HepG2 (cell line): ENCODE results near the gene GADD45GIP1. TPM values are rescaled to one million over a fixed set of nuclear protein-coding genes. Genes with fewer than 3 reads are reported as not detected.

Experiments
- EEA1 ChIP-seq: sonication (generic); formaldehyde crosslinking; IDR thresholded peaks from 2 replicates; pipeline ENCODE4 v1.5.1; 2020; ENCODE audit warnings: mild to moderate bottlenecking, missing genetic modification reagents, borderline replicate concordance
- EED ChIP-seq: sonication (generic); formaldehyde crosslinking; IDR thresholded peaks from 2 replicates; pipeline ENCODE4 v1.5.0; 2020; ENCODE audit warnings: mild to moderate bottlenecking, missing genetic modification reagents
- EP300 ChIP-seq, 3 experiments: sonication (generic) in 1 of 3; formaldehyde crosslinking in 1 of 3; IDR thresholded peaks; 2 replicates each; pipeline versions ENCODE4 v1.5.1 to v1.6.1; 2011 to 2020; ENCODE audit warnings: low read depth in 2 of 3, low read length in 2 of 3, borderline replicate concordance in 1 of 3, improper control_type of control experiment in 1 of 3, mild to moderate bottlenecking in 1 of 3, missing genetic modification reagents in 1 of 3, moderate library complexity in 1 of 3
- FOXP1 ChIP-seq, 2 experiments: fragments of 450-650 bp in 1 of 2; IDR thresholded peaks; 2 replicates each; pipeline ENCODE4 v1.6.1; 2017 to 2018; ENCODE audit warnings: antibody characterized with exemption in 1 of 2
- ISX ChIP-seq: sonication (generic); formaldehyde crosslinking; conservative IDR thresholded peaks from 2 replicates; pipeline ENCODE4 v1.5.0; 2020; ENCODE audit warnings: missing genetic modification reagents
- MEF2D ChIP-seq: sonication (generic); formaldehyde crosslinking; IDR thresholded peaks from 2 replicates; pipeline ENCODE4 v1.5.1; 2020; ENCODE audit warnings: mild to moderate bottlenecking, missing genetic modification reagents
- MEIS2 ChIP-seq: sonication (generic); formaldehyde crosslinking; IDR thresholded peaks from 2 replicates; pipeline ENCODE4 v1.9.0; 2021; ENCODE audit warnings: mild to moderate bottlenecking, missing genetic modification reagents
- MXD4 ChIP-seq: IDR thresholded peaks from 2 replicates; pipeline ENCODE4 v1.6.1; 2016; ENCODE audit warnings: mild to moderate bottlenecking, missing biosample characterization, missing genetic modification reagents
- NFKB2 ChIP-seq: sonication (generic); formaldehyde crosslinking; IDR thresholded peaks from 2 replicates; pipeline ENCODE4 v1.4.0; 2020; ENCODE audit warnings: missing genetic modification reagents, borderline replicate concordance
- SIN3A ChIP-seq: IDR thresholded peaks from 2 replicates; pipeline ENCODE4 v1.6.1; 2011; ENCODE audit warnings: low read depth, mild to moderate bottlenecking, control low read depth, low read length, borderline replicate concordance
- SNAI1 ChIP-seq: sonication (generic); formaldehyde crosslinking; IDR thresholded peaks from 2 replicates; pipeline ENCODE4 v1.5.0; 2020; ENCODE audit warnings: mild to moderate bottlenecking, missing genetic modification reagents, borderline replicate concordance
- TARDBP ChIP-seq: sonication (generic); formaldehyde crosslinking; IDR thresholded peaks from 2 replicates; pipeline ENCODE4 v1.8.0; 2022; ENCODE audit warnings: mild to moderate bottlenecking, missing genetic modification reagents
- TRIM24 ChIP-seq: sonication (generic); formaldehyde crosslinking; IDR thresholded peaks from 2 replicates; pipeline ENCODE4 v1.8.0; 2022; ENCODE audit warnings: mild to moderate bottlenecking, missing genetic modification reagents
- YEATS2 ChIP-seq: sonication (generic); formaldehyde crosslinking; IDR thresholded peaks from 2 replicates; pipeline ENCODE4 v1.4.0; 2020; ENCODE audit warnings: missing genetic modification reagents, borderline replicate concordance
- ZNF720 ChIP-seq: sonication (generic); formaldehyde crosslinking; IDR thresholded peaks from 2 replicates; pipeline ENCODE4 v1.4.0; 2020; ENCODE audit warnings: missing genetic modification reagents
- polyA plus RNA-seq, 8 experiments: library from polyadenylated mRNA; depleted of rRNA in 3 of 8; stranded (reverse) in 7 of 8; unstranded in 1 of 8; fragments of >200 nt; fragmentation: Illumina TruSeq in 4 of 8; extraction: Trizol in 4 of 8; gene quantifications; 2 replicates each; pipeline versions ENCODE4 v1.2.1 to v1.2.3, GENCODE V29; 2011 to 2016; ENCODE audit warnings: low read depth in 4 of 8, missing spikeins in 1 of 8, mixed read lengths in 1 of 8; ENCODE audit not compliant: insufficient read depth in 1 of 8
- total RNA-seq, 5 experiments: library from RNA; depleted of rRNA; stranded (reverse); fragments of >200 nt; fragmentation: Illumina TruSeq; extraction: Trizol; gene quantifications; 2 replicates each; pipeline ENCODE4 v1.2.3, GENCODE V29; 2016; ENCODE audit warnings: low read depth in 1 of 5
- TF ChIP-seq, protein P1 (sequence below): sonication (generic); formaldehyde crosslinking; IDR thresholded peaks from 2 replicates; pipeline ENCODE4 v1.4.0; 2020; ENCODE audit warnings: missing genetic modification reagents
- TF ChIP-seq, protein P2 (sequence below): IDR thresholded peaks from 2 replicates; pipeline ENCODE4 v1.6.1; 2016; ENCODE audit warnings: low read depth, borderline replicate concordance
- TF ChIP-seq, protein P3 (sequence below): sonication (generic); formaldehyde crosslinking; IDR thresholded peaks from 2 replicates; pipeline ENCODE4 v1.8.0; 2022; ENCODE audit warnings: mild to moderate bottlenecking, missing genetic modification reagents
- TF ChIP-seq, protein P4 (sequence below): sonication (generic); formaldehyde crosslinking; IDR thresholded peaks from 2 replicates; pipeline ENCODE4 v1.4.0; 2020; ENCODE audit warnings: missing genetic modification reagents
- TF ChIP-seq, protein P5 (sequence below): sonication (generic); formaldehyde crosslinking; IDR thresholded peaks from 2 replicates; pipeline ENCODE4 v1.9.0; 2021; ENCODE audit warnings: missing genetic modification reagents, mild to moderate bottlenecking, borderline replicate concordance

GADD45GIP1 gene
- total and polyA plus RNA-seq, 2 of the 13 experiments (the other 11 are each of a cell fraction or from before 2014, with no cell fraction given), result 24.6 to 30.7 TPM

DNA sequence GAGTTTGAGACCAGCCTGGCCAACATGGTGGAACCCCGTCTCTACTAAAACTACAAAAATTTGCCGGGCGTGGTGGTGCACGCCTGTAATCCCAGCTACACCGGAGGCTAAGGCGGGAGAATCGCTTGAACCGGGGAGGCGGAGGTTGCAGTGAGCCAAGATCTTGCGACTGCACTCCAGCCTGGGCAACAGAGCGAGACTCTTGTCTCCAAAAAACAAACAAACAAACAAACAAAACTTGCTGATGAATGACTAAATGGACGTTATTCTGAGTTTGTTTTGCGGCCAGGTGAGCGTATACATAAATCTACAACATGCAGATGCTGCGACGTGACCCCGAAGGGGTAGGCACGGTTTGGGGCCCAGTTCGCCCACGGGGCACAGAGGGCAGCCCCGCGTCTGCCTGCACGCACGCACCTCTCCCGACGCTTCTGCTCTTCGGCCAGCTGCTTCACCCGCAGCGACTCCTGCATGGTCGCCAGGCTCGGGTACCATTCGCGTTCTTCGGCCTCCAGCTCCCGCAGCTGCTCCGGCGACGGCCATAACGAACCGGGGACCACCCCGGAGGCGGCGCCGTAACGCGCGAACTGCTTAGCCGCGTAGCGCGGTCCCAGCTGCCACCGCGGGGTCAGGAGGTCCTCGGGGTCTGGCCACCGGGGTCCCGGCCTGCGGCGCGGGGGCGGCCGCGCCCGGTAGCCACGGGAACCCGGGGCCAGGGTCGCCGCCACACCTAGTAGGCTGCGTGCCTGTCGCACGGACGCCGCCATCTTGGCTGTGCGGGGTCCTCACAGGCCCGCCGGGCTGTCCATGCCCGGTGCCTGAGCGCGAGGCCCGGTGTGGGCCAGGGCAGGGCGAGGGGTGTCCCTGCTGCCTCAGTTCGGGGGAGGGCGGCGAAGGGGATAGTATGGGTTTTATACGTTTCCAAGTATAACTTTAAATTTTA lies at the start of gene GADD45GIP1 (continued):
- TF ChIP-seq, protein P1, sequence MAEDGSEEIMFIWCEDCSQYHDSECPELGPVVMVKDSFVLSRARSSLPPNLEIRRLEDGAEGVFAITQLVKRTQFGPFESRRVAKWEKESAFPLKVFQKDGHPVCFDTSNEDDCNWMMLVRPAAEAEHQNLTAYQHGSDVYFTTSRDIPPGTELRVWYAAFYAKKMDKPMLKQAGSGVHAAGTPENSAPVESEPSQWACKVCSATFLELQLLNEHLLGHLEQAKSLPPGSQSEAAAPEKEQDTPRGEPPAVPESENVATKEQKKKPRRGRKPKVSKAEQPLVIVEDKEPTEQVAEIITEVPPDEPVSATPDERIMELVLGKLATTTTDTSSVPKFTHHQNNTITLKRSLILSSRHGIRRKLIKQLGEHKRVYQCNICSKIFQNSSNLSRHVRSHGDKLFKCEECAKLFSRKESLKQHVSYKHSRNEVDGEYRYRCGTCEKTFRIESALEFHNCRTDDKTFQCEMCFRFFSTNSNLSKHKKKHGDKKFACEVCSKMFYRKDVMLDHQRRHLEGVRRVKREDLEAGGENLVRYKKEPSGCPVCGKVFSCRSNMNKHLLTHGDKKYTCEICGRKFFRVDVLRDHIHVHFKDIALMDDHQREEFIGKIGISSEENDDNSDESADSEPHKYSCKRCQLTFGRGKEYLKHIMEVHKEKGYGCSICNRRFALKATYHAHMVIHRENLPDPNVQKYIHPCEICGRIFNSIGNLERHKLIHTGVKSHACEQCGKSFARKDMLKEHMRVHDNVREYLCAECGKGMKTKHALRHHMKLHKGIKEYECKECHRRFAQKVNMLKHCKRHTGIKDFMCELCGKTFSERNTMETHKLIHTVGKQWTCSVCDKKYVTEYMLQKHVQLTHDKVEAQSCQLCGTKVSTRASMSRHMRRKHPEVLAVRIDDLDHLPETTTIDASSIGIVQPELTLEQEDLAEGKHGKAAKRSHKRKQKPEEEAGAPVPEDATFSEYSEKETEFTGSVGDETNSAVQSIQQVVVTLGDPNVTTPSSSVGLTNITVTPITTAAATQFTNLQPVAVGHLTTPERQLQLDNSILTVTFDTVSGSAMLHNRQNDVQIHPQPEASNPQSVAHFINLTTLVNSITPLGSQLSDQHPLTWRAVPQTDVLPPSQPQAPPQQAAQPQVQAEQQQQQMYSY (CRISPR knock-in tag), result no peak
- peak; percentile 88 for TF ChIP-seq MXD4 (CRISPR knock-in tag)
- TF ChIP-seq FOXP1 (IDR thresholded peaks at IDR 0.05), result no peak
- no peak for TF ChIP-seq FOXP1 (CRISPR knock-in tag; IDR thresholded peaks at IDR 0.05)
- TF ChIP-seq SNAI1, result no peak; the same call in 1 of the 2 replicates
- TF ChIP-seq ZNF720, result no peak
- no peak for TF ChIP-seq MEF2D (CRISPR knock-in tag)
- peak; percentile 62; the same call in 1 of the 2 replicates for TF ChIP-seq MEIS2 (CRISPR knock-in tag)
- TF ChIP-seq YEATS2, result peak; percentile 31; the same call in 1 of the 2 replicates
- TF ChIP-seq TARDBP, result 0 out of 2 replicates have a peak, but pooled peaks have one; percentile 31
- TF ChIP-seq, protein P2, sequence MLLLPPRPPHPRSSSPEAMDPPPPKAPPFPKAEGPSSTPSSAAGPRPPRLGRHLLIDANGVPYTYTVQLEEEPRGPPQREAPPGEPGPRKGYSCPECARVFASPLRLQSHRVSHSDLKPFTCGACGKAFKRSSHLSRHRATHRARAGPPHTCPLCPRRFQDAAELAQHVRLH (CRISPR knock-in tag), result no peak
- TF ChIP-seq, protein P3, sequence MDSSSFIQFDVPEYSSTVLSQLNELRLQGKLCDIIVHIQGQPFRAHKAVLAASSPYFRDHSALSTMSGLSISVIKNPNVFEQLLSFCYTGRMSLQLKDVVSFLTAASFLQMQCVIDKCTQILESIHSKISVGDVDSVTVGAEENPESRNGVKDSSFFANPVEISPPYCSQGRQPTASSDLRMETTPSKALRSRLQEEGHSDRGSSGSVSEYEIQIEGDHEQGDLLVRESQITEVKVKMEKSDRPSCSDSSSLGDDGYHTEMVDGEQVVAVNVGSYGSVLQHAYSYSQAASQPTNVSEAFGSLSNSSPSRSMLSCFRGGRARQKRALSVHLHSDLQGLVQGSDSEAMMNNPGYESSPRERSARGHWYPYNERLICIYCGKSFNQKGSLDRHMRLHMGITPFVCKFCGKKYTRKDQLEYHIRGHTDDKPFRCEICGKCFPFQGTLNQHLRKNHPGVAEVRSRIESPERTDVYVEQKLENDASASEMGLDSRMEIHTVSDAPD (CRISPR knock-in tag), result no peak
- TF ChIP-seq, protein P4, sequence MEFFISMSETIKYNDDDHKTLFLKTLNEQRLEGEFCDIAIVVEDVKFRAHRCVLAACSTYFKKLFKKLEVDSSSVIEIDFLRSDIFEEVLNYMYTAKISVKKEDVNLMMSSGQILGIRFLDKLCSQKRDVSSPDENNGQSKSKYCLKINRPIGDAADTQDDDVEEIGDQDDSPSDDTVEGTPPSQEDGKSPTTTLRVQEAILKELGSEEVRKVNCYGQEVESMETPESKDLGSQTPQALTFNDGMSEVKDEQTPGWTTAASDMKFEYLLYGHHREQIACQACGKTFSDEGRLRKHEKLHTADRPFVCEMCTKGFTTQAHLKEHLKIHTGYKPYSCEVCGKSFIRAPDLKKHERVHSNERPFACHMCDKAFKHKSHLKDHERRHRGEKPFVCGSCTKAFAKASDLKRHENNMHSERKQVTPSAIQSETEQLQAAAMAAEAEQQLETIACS, result no peak
- TF ChIP-seq NFKB2, result no peak; the same call in 1 of the 2 replicates
- no peak for TF ChIP-seq EEA1 (CRISPR knock-in tag)
- TF ChIP-seq TRIM24 (CRISPR knock-in tag), result no peak
- TF ChIP-seq ISX, result no peak
- TF ChIP-seq EP300 (IDR thresholded peaks at IDR 0.05; ENCODE audit: low read depth in 2 of 2, low read length in 2 of 2), result no peak; a peak in 1 of 4 replicates
- no peak for TF ChIP-seq EP300 (CRISPR knock-in tag; IDR thresholded peaks at IDR 0.05; ENCODE audit: borderline replicate concordance)
- TF ChIP-seq, protein P5, sequence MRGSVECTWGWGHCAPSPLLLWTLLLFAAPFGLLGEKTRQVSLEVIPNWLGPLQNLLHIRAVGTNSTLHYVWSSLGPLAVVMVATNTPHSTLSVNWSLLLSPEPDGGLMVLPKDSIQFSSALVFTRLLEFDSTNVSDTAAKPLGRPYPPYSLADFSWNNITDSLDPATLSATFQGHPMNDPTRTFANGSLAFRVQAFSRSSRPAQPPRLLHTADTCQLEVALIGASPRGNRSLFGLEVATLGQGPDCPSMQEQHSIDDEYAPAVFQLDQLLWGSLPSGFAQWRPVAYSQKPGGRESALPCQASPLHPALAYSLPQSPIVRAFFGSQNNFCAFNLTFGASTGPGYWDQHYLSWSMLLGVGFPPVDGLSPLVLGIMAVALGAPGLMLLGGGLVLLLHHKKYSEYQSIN (CRISPR knock-in tag), result no peak
- TF ChIP-seq EED (CRISPR knock-in tag), result no peak
- no peak; the same call in 1 of the 2 replicates for TF ChIP-seq SIN3A
